MG63 (cell line): ENCODE data around the gene COL23A1. TPM values are rescaled to one million over a fixed set of nuclear protein-coding genes. Genes with fewer than 3 reads are reported as not detected.
"Not testable (repeated sequence)": the region's sequence is repeated elsewhere in the genome, so short reads cannot be mapped to it uniquely, and the experiment has no call there.

ENCODE experiments used
- DNase-seq: peaks from one replicate; pipeline ENCODE4 v3.0.0-alpha.2; 2020
- H3K27me3 ChIP-seq: fragments of 250-450 bp; sonication (Bioruptor Pico); 2 replicates; pipeline ENCODE4 v1.5.1; 2020; ENCODE audit warnings: mild to moderate bottlenecking, moderate library complexity
- H3K36me3 ChIP-seq: fragments of 250-450 bp; sonication (Bioruptor Pico); 2 replicates; pipeline ENCODE4 v1.5.1; 2020; ENCODE audit warnings: mild to moderate bottlenecking, moderate library complexity
- H3K4me3 ChIP-seq: fragments of 250-450 bp; sonication (Bioruptor Pico); 2 replicates; pipeline ENCODE4 v1.5.1; 2020; ENCODE audit warnings: mild to moderate bottlenecking, moderate library complexity
- H3K9me3 ChIP-seq: fragments of 250-450 bp; sonication (Bioruptor Pico); 2 replicates; pipeline ENCODE4 v1.5.1; 2020; ENCODE audit warnings: mild to moderate bottlenecking, moderate library complexity
- total RNA-seq: library from RNA; depleted of rRNA; stranded (reverse); fragments of >200 nt; shearing (Covaris generic); gene quantifications from 2 replicates; pipeline ENCODE4 v1.2.3, GENCODE V29; 2014; ENCODE audit warnings: low replicate concordance

COL23A1 gene
- total RNA-seq, 1 experiment from 2014 or later = 107 TPM

GRCh38 chr5:178314061-178314660 is 276.0 kb downstream of the COL23A1 start:
- Histone ChIP-seq H3K9me3 (peaks cover 6% of the 10 kb centered on the region; the same call in 1 of the 2 replicates), H3K4me3 (no peak overlapping the region)
- DNase-seq = no peak

GRCh38 chr5:178313316-178313715 is 276.9 kb downstream of the COL23A1 start:
- Histone ChIP-seq H3K27me3 (no peaks in the 10 kb centered on the region), H3K9me3 (peaks cover 6% of the 10 kb centered on the region; the same call in 1 of the 2 replicates)

More at GRCh38 chr5:178314061-178314660, 276.0 kb downstream of the COL23A1 start:
- Histone ChIP-seq H3K27me3 (no peaks in the 10 kb centered on the region), H3K36me3 (peaks cover 15% of the 10 kb centered on the region)

GRCh38 chr5:178312880-178313282 is 277.3 kb downstream of the COL23A1 start:
- H3K4me3 ChIP-seq = no peak overlapping the region
- no peak for DNase-seq
- H3K27me3 ChIP-seq = no peaks in the 10 kb centered on the region
- peaks cover 2% of the 10 kb centered on the region; the same call in 1 of the 2 replicates for H3K9me3 ChIP-seq
- peaks cover 15% of the 10 kb centered on the region for H3K36me3 ChIP-seq

More at GRCh38 chr5:178313316-178313715, 276.9 kb downstream of the COL23A1 start:
- Histone ChIP-seq H3K36me3 (peaks cover 15% of the 10 kb centered on the region), H3K4me3 (no peak overlapping the region)
- DNase-seq = no peak

GRCh38 chr5:178310130-178310865 is 279.9 kb downstream of the COL23A1 start:
- Histone ChIP-seq H3K36me3 (peaks cover 15% of the 10 kb centered on the region), H3K9me3 (no peaks in the 10 kb centered on the region), H3K27me3 (no peaks in the 10 kb centered on the region), H3K4me3 (no peak overlapping the region)
- DNase-seq = no peak

GRCh38 chr5:178309271-178310013 is 280.8 kb downstream of the COL23A1 start:
- DNase-seq = no peak
- H3K9me3 ChIP-seq = no peaks in the 10 kb centered on the region

GRCh38 chr5:178308541-178309092 is 281.6 kb downstream of the COL23A1 start:
- Histone ChIP-seq H3K9me3 (no peaks in the 10 kb centered on the region), H3K27me3 (no peaks in the 10 kb centered on the region)

More at GRCh38 chr5:178309271-178310013, 280.8 kb downstream of the COL23A1 start:
- Histone ChIP-seq H3K36me3 (peaks cover 12% of the 10 kb centered on the region), H3K27me3 (no peaks in the 10 kb centered on the region), H3K4me3 (no peak overlapping the region)

GRCh38 chr5:178307267-178308045 is 282.7 kb downstream of the COL23A1 start:
- Histone ChIP-seq H3K4me3 (no peak overlapping the region), H3K9me3 (no peaks in the 10 kb centered on the region), H3K36me3 (peaks cover 19% of the 10 kb centered on the region), H3K27me3 (no peaks in the 10 kb centered on the region)
- no peak for DNase-seq

More at GRCh38 chr5:178308541-178309092, 281.6 kb downstream of the COL23A1 start:
- no peak for DNase-seq
- Histone ChIP-seq H3K36me3 (peaks cover 9% of the 10 kb centered on the region), H3K4me3 (no peak overlapping the region)

- H3K27me3 ChIP-seq = no peaks in the 10 kb centered on the region
- peaks cover 21% of the 10 kb centered on the region for H3K36me3 ChIP-seq
- DNase-seq = no peak
- H3K9me3 ChIP-seq = no peaks in the 10 kb centered on the region
- no peak overlapping the region for H3K4me3 ChIP-seq
Observed at GRCh38 chr5:178306430-178307225, 283.6 kb downstream of the COL23A1 start.

GRCh38 chr5:178305801-178306200 is 284.4 kb downstream of the COL23A1 start:
- Histone ChIP-seq H3K27me3 (no peaks in the 10 kb centered on the region), H3K9me3 (no peaks in the 10 kb centered on the region), H3K4me3 (no peak overlapping the region), H3K36me3 (peaks cover 29% of the 10 kb centered on the region)
- DNase-seq = no peak

- no peaks in the 10 kb centered on the region for H3K27me3 ChIP-seq
- peaks cover 31% of the 10 kb centered on the region for H3K36me3 ChIP-seq
- H3K9me3 ChIP-seq = no peaks in the 10 kb centered on the region
- H3K4me3 ChIP-seq = no peak overlapping the region
- peak; percentile 80 for DNase-seq
Observed at GRCh38 chr5:178304761-178305645, 285.2 kb downstream of the COL23A1 start.

- H3K36me3 ChIP-seq = peaks cover 31% of the 10 kb centered on the region
- H3K9me3 ChIP-seq = no peaks in the 10 kb centered on the region
- H3K4me3 ChIP-seq = no peak overlapping the region
- no peak for DNase-seq
- no peaks in the 10 kb centered on the region for H3K27me3 ChIP-seq
Observed at GRCh38 chr5:178304016-178304415, 286.2 kb downstream of the COL23A1 start.

GRCh38 chr5:178302321-178302720 is 287.9 kb downstream of the COL23A1 start:
- H3K27me3 ChIP-seq, DNase-seq, H3K9me3 ChIP-seq, H3K4me3 ChIP-seq: not testable (repeated sequence)
- peaks cover 37% of the 10 kb centered on the region for H3K36me3 ChIP-seq

GRCh38 chr5:178301641-178302040 is 288.6 kb downstream of the COL23A1 start:
- DNase-seq = no peak
- Histone ChIP-seq H3K27me3 (no peaks in the 10 kb centered on the region), H3K9me3 (no peaks in the 10 kb centered on the region), H3K36me3 (peaks cover 44% of the 10 kb centered on the region), H3K4me3 (no peak overlapping the region)

GRCh38 chr5:178298283-178298807 is 291.8 kb downstream of the COL23A1 start:
- no peaks in the 10 kb centered on the region for H3K9me3 ChIP-seq
- no peak for DNase-seq
- H3K27me3 ChIP-seq = no peaks in the 10 kb centered on the region
- H3K4me3 ChIP-seq = no peak overlapping the region
- H3K36me3 ChIP-seq = peaks cover 43% of the 10 kb centered on the region
